SK-N-MC (cell line): ENCODE results near the gene ZMIZ1.

Experiments used
- DNase-seq: peaks from one replicate; pipeline ENCODE4 v3.0.0-alpha.2; 2011; ENCODE audit warnings: low read depth, low spot score
- H3K27ac ChIP-seq: fragments of 200-600 bp; sonication (generic); 2 replicates; pipeline ENCODE4 v1.5.1; 2016; ENCODE audit warnings: mixed run types
- H3K36me3 ChIP-seq: fragments of 200-600 bp; sonication (generic); 2 replicates; pipeline ENCODE4 v1.6.1; 2017; ENCODE audit warnings: antibody characterized with exemption, low read length, mixed read lengths; ENCODE audit not compliant: insufficient read depth
- H3K4me3 ChIP-seq: fragments of 200-600 bp; sonication (generic); 2 replicates; pipeline ENCODE4 v1.5.1; 2016
- H3K9ac ChIP-seq: fragments of 200-600 bp; sonication (generic); 2 replicates; pipeline ENCODE4 v1.8.0; 2017; ENCODE audit warnings: mixed run types, mixed read lengths; ENCODE audit not compliant: insufficient read length
- H3K9me3 ChIP-seq: fragments of 200-600 bp; sonication (generic); 2 replicates; pipeline ENCODE4 v1.6.1; 2017; ENCODE audit warnings: low read depth, mild to moderate bottlenecking, antibody characterized with exemption, low read length, moderate library complexity, mixed read lengths
- EZH2 ChIP-seq: fragments of 200-600 bp; sonication (generic); IDR thresholded peaks from one replicate; pipeline ENCODE4 v1.6.1; 2017; ENCODE audit warnings: antibody characterized with exemption
- FOXP2 ChIP-seq: optimal IDR thresholded peaks from 2 replicates; pipeline ENCODE3; 2011; ENCODE audit warnings: mild to moderate bottlenecking, moderate library complexity; ENCODE audit not compliant: insufficient read depth; ENCODE audit errors: extremely low read length, control extremely low read depth
- POLR2AphosphoS5 ChIP-seq: IDR thresholded peaks from 2 replicates; pipeline ENCODE4 v1.6.1; 2012; ENCODE audit warnings: mild to moderate bottlenecking, low read depth, low read length, borderline replicate concordance

ZMIZ1 gene

DNA sequence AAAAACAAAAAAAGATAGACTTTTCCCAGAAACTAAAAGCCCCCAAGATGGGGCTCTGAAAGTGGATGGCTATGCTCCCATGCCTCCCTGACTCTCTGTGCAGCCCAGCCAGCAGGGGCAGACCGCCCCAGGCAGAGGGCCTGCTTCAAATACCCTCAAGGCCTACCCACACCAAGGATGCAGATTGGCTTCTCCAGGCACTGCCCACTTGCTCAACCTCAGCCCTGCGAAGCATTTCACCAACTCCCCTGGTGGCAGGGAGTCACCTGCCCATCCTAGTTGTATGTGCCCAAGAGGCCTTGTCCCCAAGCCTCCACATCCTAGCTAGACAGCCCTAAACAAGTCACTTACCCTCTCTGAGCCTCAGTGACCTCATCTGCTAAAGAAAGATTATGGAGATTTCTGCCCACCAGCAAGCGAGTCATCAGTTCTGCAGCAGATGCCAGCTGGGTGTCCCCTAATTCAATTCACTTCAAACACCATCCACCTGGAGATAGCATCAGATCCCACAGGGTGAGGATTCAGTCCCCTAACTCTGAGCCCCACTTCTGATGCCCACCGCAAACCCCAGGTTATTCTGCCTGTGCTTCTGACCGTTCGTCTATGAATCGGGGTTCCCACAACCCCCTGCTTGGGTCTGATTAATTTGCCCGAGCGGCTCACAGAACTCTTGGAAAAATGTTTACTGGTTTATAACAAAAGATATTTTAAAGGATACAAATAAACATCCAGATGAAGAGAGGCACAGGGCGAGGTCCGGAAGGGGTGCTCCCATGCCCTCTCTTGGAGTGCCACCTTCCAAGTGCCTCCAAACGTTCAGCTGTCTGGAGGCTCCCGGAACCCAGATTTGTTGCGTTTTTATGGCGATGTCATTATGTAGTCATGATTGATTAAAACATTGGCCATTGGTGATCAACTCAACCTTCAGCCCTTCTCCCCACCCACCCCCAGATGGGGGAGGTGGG is 18.6 kb upstream of the ZMIZ1 start:
- DNase-seq = no peak
- Histone ChIP-seq H3K36me3 (no peaks in the 10 kb centered on the region), H3K4me3 (no peak overlapping the region), H3K9ac (no peak overlapping the region), H3K9me3 (no peaks in the 10 kb centered on the region), H3K27ac (no peak overlapping the region)
- TF ChIP-seq EZH2 (no peak), FOXP2 (no peak), POLR2AphosphoS5 (no peak)

DNA sequence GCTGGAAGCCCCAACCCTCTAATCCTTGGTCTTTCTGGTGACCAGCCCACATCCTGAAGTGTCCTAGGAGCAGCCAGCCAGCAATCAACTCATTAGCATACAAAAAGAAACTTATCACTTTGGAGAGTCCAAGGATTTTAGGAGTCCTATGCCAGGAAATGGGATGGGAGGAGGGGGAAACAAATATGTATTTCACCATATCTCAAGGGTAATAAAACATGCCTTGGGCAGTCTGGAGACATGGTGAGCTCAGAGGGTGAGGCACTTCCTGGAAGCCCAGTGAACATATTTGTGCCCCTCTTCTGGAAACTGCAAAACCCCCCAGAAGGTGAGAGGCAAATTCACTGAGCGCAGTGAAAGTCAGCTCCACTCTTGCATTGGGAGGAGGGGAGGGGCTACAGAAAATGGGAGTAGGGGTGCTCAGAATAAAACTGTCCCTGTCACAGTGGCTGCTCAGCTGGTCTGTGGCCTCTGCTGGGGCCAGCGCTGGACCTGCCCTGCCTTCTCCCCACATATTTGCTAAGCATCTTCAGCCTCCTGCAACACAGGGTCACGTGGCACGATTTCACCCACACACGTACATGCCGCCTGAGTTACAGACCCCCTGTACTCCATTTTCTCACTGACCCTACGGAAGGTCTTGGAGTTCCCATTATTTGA is 17.7 kb upstream of the ZMIZ1 start:
- TF ChIP-seq FOXP2 = no peak

DNA sequence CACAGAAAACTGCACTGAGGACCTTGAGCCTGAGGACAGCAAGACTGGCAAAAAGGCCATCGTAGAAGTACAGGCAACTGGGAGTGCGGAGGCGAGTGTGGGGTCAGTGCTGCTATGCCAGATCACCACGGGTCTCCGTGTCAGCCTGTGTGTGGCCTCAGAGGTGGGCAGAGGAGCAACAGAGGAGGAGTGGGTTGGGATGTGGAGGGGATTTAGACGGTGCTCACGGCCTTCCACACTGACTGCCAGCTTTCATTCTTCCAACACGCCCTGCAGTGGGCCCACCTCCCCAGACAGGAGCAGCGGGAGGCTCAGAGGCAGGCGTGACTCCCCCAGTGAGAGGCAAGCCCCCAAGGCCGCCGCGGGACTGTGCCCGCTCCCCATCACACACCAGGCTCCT is 17.0 kb upstream of the ZMIZ1 start:
- no peaks in the 10 kb centered on the region for H3K9me3 ChIP-seq
- no peaks in the 10 kb centered on the region for H3K36me3 ChIP-seq
- no peak overlapping the region for H3K4me3 ChIP-seq
- no peak for TF ChIP-seq FOXP2
- no peak overlapping the region for H3K9ac ChIP-seq
- H3K27ac ChIP-seq = no peak overlapping the region
- no peak for DNase-seq

More for the DNA sequence above, 17.7 kb upstream of the ZMIZ1 start:
- H3K9ac ChIP-seq = no peak overlapping the region
- no peaks in the 10 kb centered on the region for H3K9me3 ChIP-seq
- no peak for DNase-seq
- H3K27ac ChIP-seq = no peak overlapping the region
- H3K4me3 ChIP-seq = no peak overlapping the region
- H3K36me3 ChIP-seq = no peaks in the 10 kb centered on the region

DNA sequence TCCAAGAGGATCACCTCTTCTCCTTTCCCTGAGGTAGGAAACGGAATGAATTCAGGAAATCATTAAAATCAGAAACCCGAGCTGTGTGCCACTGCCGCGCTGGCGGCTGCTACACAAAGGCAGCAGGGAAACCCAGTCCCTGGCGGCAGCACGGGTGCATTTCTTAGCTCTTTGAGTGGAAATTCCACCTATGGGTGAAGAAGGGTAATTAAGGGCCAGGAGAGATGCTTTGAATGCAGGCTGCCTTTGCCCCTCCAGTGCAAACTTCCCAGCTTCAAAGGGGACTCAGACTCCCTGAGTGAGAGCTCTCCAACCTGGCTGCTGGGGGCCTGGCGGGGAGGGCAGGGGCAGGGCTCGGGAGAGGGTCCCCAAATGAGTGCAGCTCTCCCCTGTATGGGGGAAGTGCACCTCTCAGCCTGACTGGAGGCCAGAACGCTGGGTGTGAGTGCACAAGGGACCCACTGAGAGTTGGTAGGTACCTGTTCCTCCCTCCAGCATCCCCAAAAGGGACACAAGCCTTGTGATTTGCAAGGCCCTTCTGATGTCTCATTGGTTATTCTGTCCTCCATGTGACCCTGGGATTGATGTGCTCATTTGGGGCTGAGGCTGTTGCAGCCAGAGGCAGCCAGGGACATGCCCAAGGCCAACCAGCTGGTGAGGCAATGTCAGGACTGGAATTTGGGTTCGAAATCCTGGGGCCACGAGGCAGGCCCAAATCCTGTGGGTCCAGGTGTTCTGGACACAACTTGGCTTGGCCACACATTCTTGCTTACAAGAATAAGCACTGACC is 16.3 kb upstream of the ZMIZ1 start:
- Histone ChIP-seq H3K4me3 (no peak overlapping the region), H3K9me3 (no peaks in the 10 kb centered on the region), H3K27ac (no peak overlapping the region), H3K36me3 (no peaks in the 10 kb centered on the region), H3K9ac (no peak overlapping the region)
- no peak for DNase-seq
- TF ChIP-seq POLR2AphosphoS5 (no peak), FOXP2 (no peak)

DNA sequence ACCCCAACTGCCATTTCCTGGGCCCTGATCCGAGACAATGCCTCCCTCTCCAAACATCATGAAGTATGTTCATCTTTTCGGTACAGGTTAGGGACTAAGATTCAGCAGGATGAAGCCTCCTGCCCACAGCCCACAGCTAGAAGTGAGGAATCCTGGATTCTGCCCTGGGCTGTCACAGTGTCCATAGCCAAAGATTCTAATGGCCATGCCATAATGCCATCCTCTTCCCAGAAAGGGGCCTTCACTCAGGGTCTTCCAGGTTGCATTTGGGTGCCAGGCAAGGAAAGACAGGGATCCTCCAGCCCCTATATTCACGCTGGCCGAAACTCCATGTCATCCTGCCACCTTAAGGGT is 15.7 kb upstream of the ZMIZ1 start:
- H3K27ac ChIP-seq = no peak overlapping the region
- no peak for TF ChIP-seq POLR2AphosphoS5
- TF ChIP-seq EZH2 = no peak
- no peak for TF ChIP-seq FOXP2
- no peak overlapping the region for H3K4me3 ChIP-seq
- DNase-seq = no peak
- H3K9me3 ChIP-seq = no peaks in the 10 kb centered on the region
- no peaks in the 10 kb centered on the region for H3K36me3 ChIP-seq
- no peak overlapping the region for H3K9ac ChIP-seq

DNA sequence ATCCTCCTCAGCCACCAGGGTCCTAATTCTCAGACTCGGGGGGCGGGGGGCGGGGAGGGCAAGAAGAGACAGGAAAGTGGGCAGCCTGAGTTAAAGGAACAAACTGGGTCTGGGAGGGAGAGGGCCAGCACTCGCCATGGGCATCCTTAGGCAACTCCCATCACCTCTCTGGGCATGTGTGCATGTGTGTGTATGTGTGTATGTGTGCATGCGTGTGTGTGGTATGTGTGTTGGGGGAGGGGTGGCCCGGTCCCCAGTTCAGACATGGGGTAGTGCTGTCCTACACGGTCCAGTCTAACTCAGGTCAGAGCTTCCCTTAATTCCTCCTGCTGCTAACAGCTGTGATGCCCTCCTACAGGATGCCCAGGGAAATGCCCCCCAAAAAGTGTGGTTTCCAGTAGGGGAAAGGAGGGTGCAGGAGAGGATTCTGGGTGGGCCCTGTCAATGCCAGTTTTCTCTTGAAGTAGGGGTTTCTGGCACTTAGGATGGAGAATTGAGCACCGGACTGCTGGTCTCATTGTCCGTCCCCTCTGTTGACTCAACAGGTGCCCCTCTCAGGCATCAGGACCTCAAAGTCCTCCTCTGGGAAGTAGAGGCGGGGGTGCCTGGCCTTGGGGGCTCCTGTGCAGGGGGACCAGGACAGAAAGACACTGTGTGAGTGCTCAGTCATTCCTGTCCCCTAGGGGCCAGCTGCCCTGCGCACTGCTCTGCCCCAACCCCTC is 15.1 kb upstream of the ZMIZ1 start:
- Histone ChIP-seq H3K36me3 (no peaks in the 10 kb centered on the region), H3K9me3 (no peaks in the 10 kb centered on the region), H3K4me3 (no peak overlapping the region), H3K27ac (no peak overlapping the region), H3K9ac (no peak overlapping the region)
- DNase-seq = no peak
- TF ChIP-seq EZH2 (no peak), POLR2AphosphoS5 (no peak), FOXP2 (no peak)

DNA sequence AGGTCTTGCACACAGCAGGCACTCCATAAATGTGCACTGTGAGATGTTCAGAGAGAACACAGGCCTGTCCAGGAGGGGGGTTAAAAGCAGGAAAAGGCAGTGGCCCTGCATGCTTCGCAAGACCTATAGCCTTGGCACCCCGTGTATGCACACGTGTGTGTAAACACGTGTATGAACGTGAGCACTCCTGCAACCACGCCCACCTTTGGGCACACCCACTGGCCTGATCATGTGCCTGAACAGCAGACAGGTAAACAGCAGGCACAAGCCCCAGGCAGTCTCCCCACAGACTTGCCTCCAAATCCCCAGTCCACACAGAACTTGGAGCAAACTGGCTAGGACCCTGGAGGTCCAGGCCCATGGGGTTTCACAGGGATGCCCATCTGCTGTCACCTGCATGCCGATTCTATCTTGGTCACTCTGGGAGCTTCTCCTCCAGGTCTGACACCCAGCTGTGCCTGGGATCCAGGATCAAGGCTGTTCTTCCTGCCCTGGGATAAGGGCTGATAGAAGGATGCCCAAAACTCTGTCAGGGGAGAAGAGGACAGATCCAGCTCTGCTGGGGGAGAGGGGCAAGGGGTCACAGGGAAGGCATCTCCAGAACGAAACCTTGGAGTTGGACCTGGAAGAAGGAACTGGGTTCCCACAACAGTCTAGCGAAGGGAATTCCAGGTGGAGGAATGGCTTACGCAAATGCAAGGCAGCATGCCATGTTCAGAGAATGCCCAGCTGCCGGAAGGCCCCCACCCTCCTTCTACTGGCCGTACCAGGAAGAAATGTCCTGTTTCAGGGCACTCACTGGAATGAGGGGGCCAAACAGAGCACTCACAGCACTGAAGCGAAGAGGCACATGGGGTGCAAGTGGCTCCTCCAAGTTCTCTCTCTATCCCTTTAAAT is 14.3 kb upstream of the ZMIZ1 start:
- DNase-seq = no peak
- no peak for TF ChIP-seq EZH2
- no peak for TF ChIP-seq POLR2AphosphoS5
- no peak for TF ChIP-seq FOXP2
- Histone ChIP-seq H3K9me3 (no peaks in the 10 kb centered on the region), H3K27ac (no peak overlapping the region), H3K9ac (no peak overlapping the region), H3K4me3 (no peak overlapping the region), H3K36me3 (no peaks in the 10 kb centered on the region)
